ENCODE data around the gene TBXA2R.

Gene TBXA2R

DNA sequence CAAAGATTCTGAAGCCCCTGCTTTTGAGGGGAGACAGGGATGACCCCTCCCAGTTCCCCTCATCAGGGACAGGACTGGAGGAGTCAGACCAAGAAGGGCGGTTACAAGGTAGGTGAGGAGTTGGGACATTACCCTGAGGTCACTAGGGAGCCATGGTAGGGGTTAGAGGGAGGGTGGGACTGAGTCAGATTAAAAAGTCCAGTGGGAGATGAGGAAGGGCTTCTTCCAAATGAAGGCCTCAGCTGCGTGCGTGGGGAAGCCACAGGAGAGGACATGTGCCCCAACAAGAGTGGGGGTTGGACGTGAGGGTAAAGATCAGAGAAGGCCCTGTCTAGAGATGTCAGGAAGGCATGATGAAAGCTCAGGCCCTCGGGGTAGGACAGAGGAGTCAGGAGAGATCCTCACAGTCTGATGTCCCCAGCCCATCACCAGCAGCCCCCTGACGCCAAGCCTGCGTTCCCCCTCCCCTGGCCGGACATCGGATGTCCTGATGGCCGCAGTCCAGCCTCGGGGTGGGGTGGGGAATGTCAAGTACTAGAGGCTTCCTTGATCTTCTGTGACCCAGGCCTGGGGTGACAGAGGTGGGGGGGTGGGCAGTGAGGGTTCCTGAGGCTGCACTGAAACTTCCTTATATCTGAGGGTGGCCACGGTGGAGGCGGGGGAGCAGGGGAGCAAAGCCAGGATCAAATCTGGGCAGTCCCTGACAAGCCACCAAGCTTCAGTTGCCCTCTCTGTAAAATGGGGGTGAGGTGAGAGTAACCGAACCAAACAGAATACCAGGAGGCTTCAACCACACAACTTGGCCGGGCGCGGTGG, 42.8 kb downstream of the TBXA2R start:
- DNase-seq: no peak
- Mint-ChIP-seq H3K27me3 (ENCODE audit: low read depth, poor library complexity) (no peaks in the 10 kb centered on the region), H3K9me3 (no peaks in the 10 kb centered on the region), H3K36me3 (ENCODE audit: low read depth) (no peaks in the 10 kb centered on the region), H3K4me3 (no peak overlapping the region), H3K27ac (no peak overlapping the region), H3K4me1 (peaks cover 9% of the 10 kb centered on the region)
- TF ChIP-seq, protein P1, sequence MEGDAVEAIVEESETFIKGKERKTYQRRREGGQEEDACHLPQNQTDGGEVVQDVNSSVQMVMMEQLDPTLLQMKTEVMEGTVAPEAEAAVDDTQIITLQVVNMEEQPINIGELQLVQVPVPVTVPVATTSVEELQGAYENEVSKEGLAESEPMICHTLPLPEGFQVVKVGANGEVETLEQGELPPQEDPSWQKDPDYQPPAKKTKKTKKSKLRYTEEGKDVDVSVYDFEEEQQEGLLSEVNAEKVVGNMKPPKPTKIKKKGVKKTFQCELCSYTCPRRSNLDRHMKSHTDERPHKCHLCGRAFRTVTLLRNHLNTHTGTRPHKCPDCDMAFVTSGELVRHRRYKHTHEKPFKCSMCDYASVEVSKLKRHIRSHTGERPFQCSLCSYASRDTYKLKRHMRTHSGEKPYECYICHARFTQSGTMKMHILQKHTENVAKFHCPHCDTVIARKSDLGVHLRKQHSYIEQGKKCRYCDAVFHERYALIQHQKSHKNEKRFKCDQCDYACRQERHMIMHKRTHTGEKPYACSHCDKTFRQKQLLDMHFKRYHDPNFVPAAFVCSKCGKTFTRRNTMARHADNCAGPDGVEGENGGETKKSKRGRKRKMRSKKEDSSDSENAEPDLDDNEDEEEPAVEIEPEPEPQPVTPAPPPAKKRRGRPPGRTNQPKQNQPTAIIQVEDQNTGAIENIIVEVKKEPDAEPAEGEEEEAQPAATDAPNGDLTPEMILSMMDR (IDR thresholded peaks at IDR 0.05): no peak

- Mint-ChIP-seq H3K4me1 (peaks cover 28% of the 10 kb centered on the region), H3K4me3 (peak within 1 kb of the TSS; percentile 97), H3K27me3 (ENCODE audit: low read depth, poor library complexity) (peaks cover 3% of the 10 kb centered on the region), H3K27ac (no peak within 1 kb of the TSS), H3K36me3 (ENCODE audit: low read depth) (no peaks in the 10 kb centered on the region), H3K9me3 (no peaks in the 10 kb centered on the region)
- TF ChIP-seq, protein P1 (IDR thresholded peaks at IDR 0.05): no peak
- DNase-seq: peak; percentile 96
Measured at GRCh38 chr19:3557461-3558248, 49.0 kb downstream of the TBXA2R start, which contains the start of gene MFSD12. TSS of gene MFSD12 (minus strand) at chr19:3557586. CDS start at chr19:3557403, 183 bp downstream.

GRCh38 chr19:3556978-3557460, 49.7 kb downstream of the TBXA2R start:
- TF ChIP-seq, protein P1 (IDR thresholded peaks at IDR 0.05): no peak
- Mint-ChIP-seq H3K4me3 (peak overlapping the region; percentile 97), H3K4me1 (peaks cover 28% of the 10 kb centered on the region), H3K9me3 (no peaks in the 10 kb centered on the region), H3K36me3 (ENCODE audit: low read depth) (no peaks in the 10 kb centered on the region), H3K27me3 (ENCODE audit: low read depth, poor library complexity) (peaks cover 3% of the 10 kb centered on the region), H3K27ac (no peak overlapping the region)
- peak; percentile 45 for DNase-seq

GRCh38 chr19:3556423-3556977, 50.2 kb downstream of the TBXA2R start:
- H3K4me1 Mint-ChIP-seq: peaks cover 28% of the 10 kb centered on the region
- H3K36me3 Mint-ChIP-seq (ENCODE audit: low read depth): no peaks in the 10 kb centered on the region
- H3K9me3 Mint-ChIP-seq: no peaks in the 10 kb centered on the region
- TF ChIP-seq, protein P1 (IDR thresholded peaks at IDR 0.05): no peak
- H3K27ac Mint-ChIP-seq: no peak overlapping the region
- peak overlapping the region; percentile 97 for H3K4me3 Mint-ChIP-seq
- H3K27me3 Mint-ChIP-seq (ENCODE audit: low read depth, poor library complexity): peaks cover 3% of the 10 kb centered on the region
- no peak for DNase-seq

DNA sequence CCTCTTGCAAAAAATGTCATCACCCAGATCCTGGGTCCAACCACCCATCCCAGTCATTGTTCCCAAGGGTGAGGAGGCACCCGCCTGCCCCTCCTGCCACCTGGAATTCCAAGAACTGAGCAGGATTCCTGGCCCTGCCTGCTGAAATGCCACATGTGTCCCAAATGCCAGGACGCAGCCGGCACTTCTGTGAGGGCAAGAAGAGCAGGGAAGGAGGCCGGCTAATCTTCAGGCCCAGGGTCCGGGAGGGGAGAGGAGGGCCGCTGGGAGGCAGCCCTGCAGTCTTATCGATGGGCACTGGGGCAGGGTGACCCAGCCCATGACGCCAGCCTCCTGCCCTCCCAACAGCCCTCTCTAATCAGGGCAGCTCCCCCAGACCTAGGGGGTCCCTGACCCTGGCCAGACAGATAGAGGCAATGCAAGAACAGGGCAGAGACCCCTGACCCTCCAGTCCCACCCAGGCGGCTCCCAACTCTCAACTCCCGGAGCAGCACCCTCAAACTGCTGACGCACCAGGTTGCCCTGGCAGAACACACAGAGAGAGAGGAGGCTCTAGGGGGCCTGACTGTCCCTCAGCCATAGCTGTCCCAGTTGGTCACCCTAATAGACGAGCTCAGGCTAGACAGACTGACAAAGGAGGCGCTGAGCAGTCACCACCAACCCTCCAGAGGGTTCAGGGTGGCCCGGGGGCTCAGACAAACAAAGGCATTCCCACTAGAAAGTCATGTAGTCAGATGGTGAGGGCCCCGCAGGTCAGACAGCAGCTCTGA, 50.8 kb downstream of the TBXA2R start:
- no peak for DNase-seq
- TF ChIP-seq, protein P1 (IDR thresholded peaks at IDR 0.05): no peak
- peaks cover 28% of the 10 kb centered on the region for H3K4me1 Mint-ChIP-seq
- peaks cover 3% of the 10 kb centered on the region for H3K27me3 Mint-ChIP-seq (ENCODE audit: low read depth, poor library complexity)
- no peak overlapping the region for H3K27ac Mint-ChIP-seq
- no peaks in the 10 kb centered on the region for H3K9me3 Mint-ChIP-seq
- peak overlapping the region; percentile 97 for H3K4me3 Mint-ChIP-seq
- no peaks in the 10 kb centered on the region for H3K36me3 Mint-ChIP-seq (ENCODE audit: low read depth)

Data from nephron progenitor cell (in vitro differentiated cells).